ENCODE data around the gene MGAM2.

- TF ChIP-seq CTCF (conservative IDR thresholded peaks at IDR 0.05), result no peak
- no peak for TF ChIP-seq ZFX (IDR thresholded peaks at IDR 0.05)
Observed at GRCh38 chr7:142168746-142169145, 57.2 kb downstream of the MGAM2 start.
